Upper lobe of right lung (tissue), 1 donor: Measurements from ENCODE around the gene ATP5ME. TPM values are rescaled to one million over a fixed set of nuclear protein-coding genes. Genes with fewer than 3 reads are reported as not detected.

Source experiments
- ATAC-seq: fragments of 200-7000 bp; cut with Tn5 transposase; one replicate; pipeline ENCODE4 v1.9.1; 2020; ENCODE audit warnings: mild to moderate bottlenecking, moderate library complexity
- DNase-seq: peaks from one replicate; pipeline ENCODE4 v3.0.0-alpha.2; 2020
- H3K27ac ChIP-seq: fragments of 200-600 bp; one replicate; pipeline ENCODE4 v1.8.0; 2022
- H3K27me3 ChIP-seq: fragments of 200-600 bp; one replicate; pipeline ENCODE4 v1.8.0; 2022; ENCODE audit warnings: mild to moderate bottlenecking
- H3K36me3 ChIP-seq: fragments of 200-600 bp; one replicate; pipeline ENCODE4 v1.8.0; 2022
- H3K4me1 ChIP-seq: fragments of 200-600 bp; one replicate; pipeline ENCODE4 v1.8.0; 2022
- H3K4me3 ChIP-seq: fragments of 200-600 bp; one replicate; pipeline ENCODE4 v1.8.0; 2022; ENCODE audit warnings: mild to moderate bottlenecking
- H3K9me3 ChIP-seq: fragments of 200-600 bp; one replicate; pipeline ENCODE4 v1.8.0; 2022
- CTCF ChIP-seq: fragments of 200-600 bp; IDR thresholded peaks from one replicate; pipeline ENCODE4 v1.8.0; 2022; ENCODE audit warnings: antibody characterized with exemption
- intact Hi-C: fragments of 100-400 bp; cut with DNase I; formaldehyde crosslinking; loops from one replicate; pipeline ENCODE4 v1.11.0; 2022
- total RNA-seq: library from RNA; stranded (reverse); fragmentation: NEBNext Ultra II Directional; extraction: Animal tissue kit (Norgen Biotek cat#: 25700); gene quantifications from one replicate; pipeline ENCODE4 v1.2.1, GENCODE V29; 2021
- donor health status: DM: no; HTN: yes; CAD: no; lungs with severe emphysema.

The ATP5ME gene
- total RNA-seq, 1 donor from 2014 or later, result 167 TPM

- DNase-seq (no peak), ATAC-seq (no peak)
- H3K36me3 ChIP-seq, result no peaks in the 10 kb centered on the region
- H3K9me3 ChIP-seq, result no peaks in the 10 kb centered on the region
- peaks cover 5% of the 10 kb centered on the region for H3K27me3 ChIP-seq
- no peak overlapping the region for H3K27ac ChIP-seq
- no peaks in the 10 kb centered on the region for H3K4me1 ChIP-seq
- intact Hi-C loops, result no loop called here
- H3K4me3 ChIP-seq, result no peak overlapping the region
- TF ChIP-seq CTCF, result no peak
Observed at GRCh38 chr4:656436-657337, 17.4 kb downstream of the ATP5ME start.

GRCh38 chr4:655464-656151 lies 18.5 kb downstream of the ATP5ME start:
- Histone ChIP-seq H3K36me3 (no peaks in the 10 kb centered on the region), H3K27ac (no peak overlapping the region), H3K4me1 (no peaks in the 10 kb centered on the region), H3K4me3 (no peak overlapping the region), H3K9me3 (no peaks in the 10 kb centered on the region), H3K27me3 (peaks cover 9% of the 10 kb centered on the region)
- TF ChIP-seq CTCF, result no peak
- DNase-seq (no peak), ATAC-seq (no peak)
- intact Hi-C loops, result no loop called here

- Histone ChIP-seq H3K27me3 (peaks cover 14% of the 10 kb centered on the region), H3K4me1 (no peaks in the 10 kb centered on the region), H3K27ac (no peak overlapping the region), H3K9me3 (no peaks in the 10 kb centered on the region), H3K36me3 (no peaks in the 10 kb centered on the region), H3K4me3 (no peak overlapping the region)
- ATAC-seq (no peak), DNase-seq (no peak)
- intact Hi-C loops, result no loop called here
- TF ChIP-seq CTCF, result no peak
Observed at GRCh38 chr4:654871-655463, 19.1 kb downstream of the ATP5ME start.

- Histone ChIP-seq H3K4me1 (no peaks in the 10 kb centered on the region), H3K9me3 (no peaks in the 10 kb centered on the region), H3K4me3 (no peak overlapping the region), H3K27ac (no peak overlapping the region), H3K36me3 (no peaks in the 10 kb centered on the region), H3K27me3 (peaks cover 15% of the 10 kb centered on the region)
- ATAC-seq, result no peak
- TF ChIP-seq CTCF, result no peak
- no peak for DNase-seq
- intact Hi-C loops, result no loop called here
Observed at GRCh38 chr4:654503-654845, 19.6 kb downstream of the ATP5ME start.

- TF ChIP-seq CTCF, result no peak
- no peak overlapping the region for H3K27ac ChIP-seq
- peaks cover 18% of the 10 kb centered on the region for H3K27me3 ChIP-seq
- no peaks in the 10 kb centered on the region for H3K9me3 ChIP-seq
- H3K4me1 ChIP-seq, result no peaks in the 10 kb centered on the region
- intact Hi-C loops, result no loop called here
- ATAC-seq (no peak), DNase-seq (no peak)
- no peak overlapping the region for H3K4me3 ChIP-seq
- no peaks in the 10 kb centered on the region for H3K36me3 ChIP-seq
Observed at GRCh38 chr4:653831-654502, 20.1 kb downstream of the ATP5ME start.
